Measurements from ENCODE around the gene EPG5.

EPG5 gene

GRCh38 chr18:45916302-45916701, 50.8 kb downstream of the EPG5 start:
- no peak for DNase-seq

- DNase-seq = no peak
Measured at GRCh38 chr18:45913276-45913675, 53.9 kb downstream of the EPG5 start.

GRCh38 chr18:45910405-45911023, 56.6 kb downstream of the EPG5 start:
- peak; percentile 2 for DNase-seq

GRCh38 chr18:45901654-45902210, 65.4 kb downstream of the EPG5 start:
- no peak for DNase-seq

- no peak for DNase-seq
Measured at GRCh38 chr18:45900623-45901022, 66.5 kb downstream of the EPG5 start.

- no peak for DNase-seq
Measured at GRCh38 chr18:45896991-45897390, 70.1 kb downstream of the EPG5 start.

GRCh38 chr18:45896452-45896851, 70.7 kb downstream of the EPG5 start:
- DNase-seq = no peak

- no peak for DNase-seq
Measured at GRCh38 chr18:45895339-45895738, 71.8 kb downstream of the EPG5 start.

GRCh38 chr18:45894818-45895217, 72.3 kb downstream of the EPG5 start:
- no peak for DNase-seq

GRCh38 chr18:45891806-45892205, 75.3 kb downstream of the EPG5 start:
- no peak for DNase-seq

- DNase-seq = no peak
Measured at GRCh38 chr18:45890606-45891005, 76.5 kb downstream of the EPG5 start.

GRCh38 chr18:45889419-45890064, 77.6 kb downstream of the EPG5 start:
- no peak for DNase-seq

GRCh38 chr18:45887585-45887984, 79.5 kb downstream of the EPG5 start:
- DNase-seq = no peak

GRCh38 chr18:45880876-45881558, 86.1 kb downstream of the EPG5 start:
- DNase-seq = no peak

GRCh38 chr18:45879681-45880655, 87.2 kb downstream of the EPG5 start:
- DNase-seq = no peak

- no peak for DNase-seq
Measured at GRCh38 chr18:45877403-45877802, 89.7 kb downstream of the EPG5 start.

- DNase-seq = no peak
Measured at GRCh38 chr18:45876161-45876560, 91.0 kb downstream of the EPG5 start.

GRCh38 chr18:45874491-45875184, 92.5 kb downstream of the EPG5 start:
- no peak for DNase-seq

GRCh38 chr18:45871431-45872084, 95.6 kb downstream of the EPG5 start:
- no peak for DNase-seq

- no peak for DNase-seq
Measured at GRCh38 chr18:45870419-45870818, 96.7 kb downstream of the EPG5 start.

- no peak for DNase-seq
Measured at GRCh38 chr18:45865466-45865865, 101.7 kb downstream of the EPG5 start.

GRCh38 chr18:45864081-45864480, 103.0 kb downstream of the EPG5 start:
- DNase-seq = no peak
